ENCODE measurements around the gene AMMECR1.
"Not testable (repeated sequence)": the region's sequence is repeated elsewhere in the genome, so short reads cannot be mapped to it uniquely, and the experiment has no call there.

Gene AMMECR1

GRCh38 chrX:110251526-110251925 lies 66.4 kb downstream of the AMMECR1 start:
- in situ Hi-C loops (cut with MboI; ENCODE audit: low pct_unique_long_range_greater_than_20kb, low sequenced_read_pairs, unreplicated experiment): no loop called here
- TF ChIP-seq CTCF (IDR thresholded peaks at IDR 0.05; ENCODE audit: extremely low read depth, insufficient read depth, missing control alignments): no peak
- no peak for DNase-seq (ENCODE audit: low spot score)

GRCh38 chrX:110250847-110251246 lies 67.0 kb downstream of the AMMECR1 start:
- in situ Hi-C loops (cut with MboI; ENCODE audit: low pct_unique_long_range_greater_than_20kb, low sequenced_read_pairs, unreplicated experiment): no loop called here
- no peak for DNase-seq (ENCODE audit: low spot score)
- no peak for TF ChIP-seq CTCF (IDR thresholded peaks at IDR 0.05; ENCODE audit: extremely low read depth, insufficient read depth, missing control alignments)

- no peak for TF ChIP-seq CTCF (IDR thresholded peaks at IDR 0.05; ENCODE audit: extremely low read depth, insufficient read depth, missing control alignments)
- no peak for DNase-seq (ENCODE audit: low spot score)
- in situ Hi-C loops (cut with MboI; ENCODE audit: low pct_unique_long_range_greater_than_20kb, low sequenced_read_pairs, unreplicated experiment): no loop called here
Observed at GRCh38 chrX:110248578-110248977, 69.3 kb downstream of the AMMECR1 start.

- no peak for TF ChIP-seq CTCF (IDR thresholded peaks at IDR 0.05; ENCODE audit: extremely low read depth, insufficient read depth, missing control alignments)
- in situ Hi-C loops (cut with MboI; ENCODE audit: low pct_unique_long_range_greater_than_20kb, low sequenced_read_pairs, unreplicated experiment): no loop called here
- no peak for DNase-seq (ENCODE audit: low spot score)
Observed at GRCh38 chrX:110245011-110245410, 72.9 kb downstream of the AMMECR1 start.

- no peak for DNase-seq (ENCODE audit: low spot score)
- in situ Hi-C loops (cut with MboI; ENCODE audit: low pct_unique_long_range_greater_than_20kb, low sequenced_read_pairs, unreplicated experiment): no loop called here
- TF ChIP-seq CTCF (IDR thresholded peaks at IDR 0.05; ENCODE audit: extremely low read depth, insufficient read depth, missing control alignments): no peak
Observed at GRCh38 chrX:110242371-110242770, 75.5 kb downstream of the AMMECR1 start.

- in situ Hi-C loops (cut with MboI; ENCODE audit: low pct_unique_long_range_greater_than_20kb, low sequenced_read_pairs, unreplicated experiment): no loop called here
- no peak for TF ChIP-seq CTCF (IDR thresholded peaks at IDR 0.05; ENCODE audit: extremely low read depth, insufficient read depth, missing control alignments)
Observed at GRCh38 chrX:110241816-110242215, 76.1 kb downstream of the AMMECR1 start.

GRCh38 chrX:110238259-110238658 lies 79.6 kb downstream of the AMMECR1 start:
- in situ Hi-C loops (cut with MboI; ENCODE audit: low pct_unique_long_range_greater_than_20kb, low sequenced_read_pairs, unreplicated experiment); DNase-seq (ENCODE audit: low spot score): not testable (repeated sequence)

More at GRCh38 chrX:110241816-110242215, 76.1 kb downstream of the AMMECR1 start:
- DNase-seq (ENCODE audit: low spot score): no peak

GRCh38 chrX:110231485-110231884 lies 86.4 kb downstream of the AMMECR1 start:
- DNase-seq (ENCODE audit: low spot score); in situ Hi-C loops (cut with MboI; ENCODE audit: low pct_unique_long_range_greater_than_20kb, low sequenced_read_pairs, unreplicated experiment): not testable (repeated sequence)

- DNase-seq (ENCODE audit: low spot score); in situ Hi-C loops (cut with MboI; ENCODE audit: low pct_unique_long_range_greater_than_20kb, low sequenced_read_pairs, unreplicated experiment): not testable (repeated sequence)
Observed at GRCh38 chrX:110229497-110230111, 88.3 kb downstream of the AMMECR1 start.

All from GM13977 (cell line).